ENCODE data around the gene GNA12.

The GNA12 gene

GRCh38 chr7:2814946-2815874, 28.9 kb downstream of the GNA12 start:
- H3K4me3 ChIP-seq (ENCODE audit: low read depth, low read length) = no peak overlapping the region

GRCh38 chr7:2814186-2814945, 29.7 kb downstream of the GNA12 start:
- no peak for DNase-seq (ENCODE audit: low read depth, low spot score)
- POLR2A ChIA-PET = interaction anchor here (2.4 kb wide), 1 partner anchor 12 kb away, joined by 5 read pairs; no protein-coding TSS in a partner anchor
- CTCF ChIA-PET = interaction anchor here (0.8 kb wide), 2 partner anchors 23 to 50 kb away, joined by 4 read pairs; no protein-coding TSS in a partner anchor
- TF ChIP-seq CTCF (IDR thresholded peaks at IDR 0.05; ENCODE audit: insufficient read depth, low read length, missing control alignments) = no peak
- H3K4me3 ChIP-seq (ENCODE audit: low read depth, low read length) = no peak overlapping the region

More at GRCh38 chr7:2814946-2815874, 28.9 kb downstream of the GNA12 start:
- no peak for DNase-seq (ENCODE audit: low read depth, low spot score)
- CTCF ChIA-PET = no interaction called here
- POLR2A ChIA-PET = no interaction called here
- no peak for TF ChIP-seq CTCF (IDR thresholded peaks at IDR 0.05; ENCODE audit: insufficient read depth, low read length, missing control alignments)

GRCh38 chr7:2813350-2814185, 30.5 kb downstream of the GNA12 start:
- TF ChIP-seq CTCF (IDR thresholded peaks at IDR 0.05; ENCODE audit: insufficient read depth, low read length, missing control alignments) = no peak
- ChIA-PET CTCF (interaction anchor here (0.8 to 1.5 kb wide), 5 partner anchors 13 to 111 kb away, joined by 3 to 4 read pairs (median 3); no protein-coding TSS in a partner anchor), POLR2A (interaction anchor here (0.7 to 2.4 kb wide), 2 partner anchors 11 to 48 kb away, joined by 3 to 5 read pairs; no protein-coding TSS in a partner anchor)
- DNase-seq (ENCODE audit: low read depth, low spot score) = no peak
- no peak overlapping the region for H3K4me3 ChIP-seq (ENCODE audit: low read depth, low read length)

- POLR2A ChIA-PET = interaction anchor here (1.0 to 2.4 kb wide), 2 partner anchors 8 to 11 kb away, joined by 3 to 5 read pairs; no protein-coding TSS in a partner anchor
- DNase-seq (ENCODE audit: low read depth, low spot score) = no peak
- no peak overlapping the region for H3K4me3 ChIP-seq (ENCODE audit: low read depth, low read length)
- no peak for TF ChIP-seq CTCF (IDR thresholded peaks at IDR 0.05; ENCODE audit: insufficient read depth, low read length, missing control alignments)
- CTCF ChIA-PET = interaction anchor here (1.2 to 1.5 kb wide), 3 partner anchors 13 to 110 kb away, joined by 3 read pairs; no protein-coding TSS in a partner anchor
Measured at GRCh38 chr7:2812831-2813230, 31.3 kb downstream of the GNA12 start.

- CTCF ChIA-PET = interaction anchor here (1.2 kb wide), 1 partner anchor 14 kb away, joined by 3 read pairs; no protein-coding TSS in a partner anchor
- no peak overlapping the region for H3K4me3 ChIP-seq (ENCODE audit: low read depth, low read length)
- POLR2A ChIA-PET = interaction anchor here (1.0 to 2.4 kb wide), 2 partner anchors 8 to 10 kb away, joined by 3 to 5 read pairs; no protein-coding TSS in a partner anchor
- DNase-seq (ENCODE audit: low read depth, low spot score) = no peak
- TF ChIP-seq CTCF (IDR thresholded peaks at IDR 0.05; ENCODE audit: insufficient read depth, low read length, missing control alignments) = no peak
Measured at GRCh38 chr7:2812114-2812487, 32.0 kb downstream of the GNA12 start.
